ENCODE data around the gene PCDHGB3. TPM values are rescaled to one million over a fixed set of nuclear protein-coding genes. Genes with fewer than 3 reads are reported as not detected.
A peak's percentile ranks its signal among the peaks of the same experiment; 100 is the strongest.

PCDHGB3 gene
- total RNA-seq, 1 experiment from 2014 or later = 4.2 TPM

DNA sequence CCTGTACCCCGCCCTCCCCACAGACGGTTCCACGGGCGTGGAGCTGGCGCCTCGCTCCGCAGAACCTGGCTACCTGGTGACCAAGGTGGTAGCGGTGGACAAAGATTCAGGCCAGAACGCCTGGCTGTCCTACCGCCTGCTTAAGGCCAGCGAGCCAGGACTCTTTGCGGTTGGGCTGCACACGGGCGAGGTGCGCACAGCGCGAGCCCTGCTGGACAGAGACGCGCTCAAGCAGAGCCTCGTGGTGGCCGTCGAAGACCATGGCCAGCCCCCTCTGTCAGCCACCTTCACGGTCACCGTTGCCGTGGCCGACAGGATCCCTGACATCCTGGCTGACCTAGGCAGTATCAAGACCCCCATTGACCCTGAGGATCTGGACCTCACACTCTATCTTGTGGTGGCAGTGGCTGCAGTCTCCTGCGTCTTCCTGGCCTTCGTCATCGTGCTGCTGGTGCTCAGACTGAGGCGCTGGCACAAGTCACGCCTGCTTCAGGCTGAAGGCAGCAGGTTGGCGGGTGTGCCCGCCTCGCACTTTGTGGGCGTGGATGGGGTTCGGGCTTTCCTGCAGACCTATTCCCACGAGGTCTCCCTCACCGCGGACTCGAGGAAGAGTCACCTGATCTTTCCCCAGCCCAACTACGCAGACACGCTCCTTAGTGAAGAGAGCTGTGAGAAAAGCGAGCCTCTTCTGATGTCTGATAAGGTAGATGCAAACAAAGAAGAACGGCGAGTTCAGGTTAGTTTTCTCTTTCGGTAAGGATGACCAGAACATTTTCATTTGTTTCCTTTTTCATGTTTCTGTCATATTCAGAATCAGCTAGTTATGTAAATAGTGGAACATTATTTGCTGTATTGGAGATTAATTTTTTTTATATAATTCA, 3.8 kb upstream of the PCDHGB3 start:
- H3K27ac Mint-ChIP-seq = no peak overlapping the region
- no peak for TF ChIP-seq ZNF317 (CRISPR knock-in tag; IDR thresholded peaks at IDR 0.05; ENCODE audit: borderline replicate concordance, low read depth)
- TF ChIP-seq SMAD4 (CRISPR knock-in tag; IDR thresholded peaks at IDR 0.05) = peak; percentile 30; the same call in 1 of the 2 replicates
- TF ChIP-seq, protein P1, sequence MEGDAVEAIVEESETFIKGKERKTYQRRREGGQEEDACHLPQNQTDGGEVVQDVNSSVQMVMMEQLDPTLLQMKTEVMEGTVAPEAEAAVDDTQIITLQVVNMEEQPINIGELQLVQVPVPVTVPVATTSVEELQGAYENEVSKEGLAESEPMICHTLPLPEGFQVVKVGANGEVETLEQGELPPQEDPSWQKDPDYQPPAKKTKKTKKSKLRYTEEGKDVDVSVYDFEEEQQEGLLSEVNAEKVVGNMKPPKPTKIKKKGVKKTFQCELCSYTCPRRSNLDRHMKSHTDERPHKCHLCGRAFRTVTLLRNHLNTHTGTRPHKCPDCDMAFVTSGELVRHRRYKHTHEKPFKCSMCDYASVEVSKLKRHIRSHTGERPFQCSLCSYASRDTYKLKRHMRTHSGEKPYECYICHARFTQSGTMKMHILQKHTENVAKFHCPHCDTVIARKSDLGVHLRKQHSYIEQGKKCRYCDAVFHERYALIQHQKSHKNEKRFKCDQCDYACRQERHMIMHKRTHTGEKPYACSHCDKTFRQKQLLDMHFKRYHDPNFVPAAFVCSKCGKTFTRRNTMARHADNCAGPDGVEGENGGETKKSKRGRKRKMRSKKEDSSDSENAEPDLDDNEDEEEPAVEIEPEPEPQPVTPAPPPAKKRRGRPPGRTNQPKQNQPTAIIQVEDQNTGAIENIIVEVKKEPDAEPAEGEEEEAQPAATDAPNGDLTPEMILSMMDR (IDR thresholded peaks at IDR 0.05) = no peak
- no peak for TF ChIP-seq FOXP1 (CRISPR knock-in tag; IDR thresholded peaks at IDR 0.05; ENCODE audit: borderline replicate concordance)
- TF ChIP-seq NR3C1 (CRISPR knock-in tag; conservative IDR thresholded peaks at IDR 0.05; ENCODE audit: low read depth) = no peak
- TF ChIP-seq MXD4 (CRISPR knock-in tag; IDR thresholded peaks at IDR 0.05; ENCODE audit: borderline replicate concordance) = no peak
- no peak for TF ChIP-seq ZNF671 (CRISPR knock-in tag; IDR thresholded peaks at IDR 0.05)
- TF ChIP-seq, protein P2, sequence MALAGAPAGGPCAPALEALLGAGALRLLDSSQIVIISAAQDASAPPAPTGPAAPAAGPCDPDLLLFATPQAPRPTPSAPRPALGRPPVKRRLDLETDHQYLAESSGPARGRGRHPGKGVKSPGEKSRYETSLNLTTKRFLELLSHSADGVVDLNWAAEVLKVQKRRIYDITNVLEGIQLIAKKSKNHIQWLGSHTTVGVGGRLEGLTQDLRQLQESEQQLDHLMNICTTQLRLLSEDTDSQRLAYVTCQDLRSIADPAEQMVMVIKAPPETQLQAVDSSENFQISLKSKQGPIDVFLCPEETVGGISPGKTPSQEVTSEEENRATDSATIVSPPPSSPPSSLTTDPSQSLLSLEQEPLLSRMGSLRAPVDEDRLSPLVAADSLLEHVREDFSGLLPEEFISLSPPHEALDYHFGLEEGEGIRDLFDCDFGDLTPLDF (CRISPR knock-in tag; IDR thresholded peaks at IDR 0.05) = no peak
- CTCF ChIA-PET = no interaction called here
- H3K4me3 Mint-ChIP-seq = no peak overlapping the region
- no peak for DNase-seq (ENCODE audit: low spot score)
- peaks cover 14% of the 10 kb centered on the region for H3K27me3 Mint-ChIP-seq (ENCODE audit: low read depth)
- peaks cover 63% of the 10 kb centered on the region for H3K36me3 Mint-ChIP-seq
- H3K4me1 Mint-ChIP-seq = peaks cover 24% of the 10 kb centered on the region
- ATAC-seq = no peak
- peaks cover 57% of the 10 kb centered on the region for H3K9me3 Mint-ChIP-seq
- POLR2A ChIA-PET = no interaction called here

DNA sequence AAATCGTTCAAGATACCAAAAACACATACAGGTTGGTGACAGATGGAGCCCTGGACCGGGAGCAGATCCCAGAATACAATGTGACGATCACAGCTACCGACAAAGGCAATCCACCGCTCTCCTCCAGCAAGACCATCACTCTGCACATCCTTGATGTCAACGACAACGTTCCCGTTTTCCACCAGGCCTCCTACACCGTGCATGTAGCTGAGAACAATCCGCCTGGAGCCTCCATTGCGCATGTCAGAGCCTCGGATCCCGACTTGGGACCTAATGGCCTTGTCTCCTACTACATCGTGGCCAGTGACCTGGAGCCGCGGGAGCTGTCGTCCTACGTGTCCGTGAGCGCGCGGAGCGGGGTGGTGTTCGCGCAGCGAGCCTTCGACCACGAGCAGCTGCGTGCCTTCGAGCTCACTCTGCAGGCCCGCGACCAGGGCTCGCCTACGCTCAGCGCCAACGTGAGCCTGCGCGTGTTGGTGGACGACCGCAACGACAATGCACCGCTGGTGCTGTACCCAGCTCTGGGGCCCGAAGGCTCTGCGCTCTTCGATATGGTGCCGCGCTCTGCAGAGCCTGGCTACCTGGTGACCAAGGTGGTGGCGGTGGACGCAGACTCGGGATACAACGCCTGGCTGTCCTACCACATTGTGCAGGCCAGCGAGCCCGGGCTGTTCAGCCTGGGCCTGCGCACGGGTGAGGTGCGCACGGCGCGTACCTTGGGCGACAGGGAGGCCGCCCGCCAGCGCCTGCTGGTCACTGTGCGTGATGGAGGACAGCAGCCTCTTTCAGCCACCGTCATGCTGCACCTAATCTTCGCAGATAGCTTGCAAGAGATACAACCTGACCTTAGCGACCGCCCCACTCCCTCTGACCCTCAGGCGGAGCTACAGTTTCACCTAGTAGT, 1.8 kb downstream of the PCDHGB3 start:
- H3K4me1 Mint-ChIP-seq = peaks cover 5% of the 10 kb centered on the region
- H3K36me3 Mint-ChIP-seq = peaks cover 56% of the 10 kb centered on the region
- ChIA-PET CTCF (interaction anchor here (1.0 to 3.5 kb wide), 10 partner anchors 16 to 192 kb away, joined by 3 to 37 read pairs (median 8); partner anchors contain the start of genes PCDHB14, PCDHB16, PCDHGA10 and PCDHGA2), POLR2A (no interaction called here)
- DNase-seq (ENCODE audit: low spot score) (no peak), ATAC-seq (no peak)
- no peak overlapping the region for H3K27ac Mint-ChIP-seq
- no peak overlapping the region for H3K4me3 Mint-ChIP-seq
- H3K9me3 Mint-ChIP-seq = peaks cover 55% of the 10 kb centered on the region
- H3K27me3 Mint-ChIP-seq (ENCODE audit: low read depth) = peaks cover 9% of the 10 kb centered on the region
- TF ChIP-seq, protein P3, sequence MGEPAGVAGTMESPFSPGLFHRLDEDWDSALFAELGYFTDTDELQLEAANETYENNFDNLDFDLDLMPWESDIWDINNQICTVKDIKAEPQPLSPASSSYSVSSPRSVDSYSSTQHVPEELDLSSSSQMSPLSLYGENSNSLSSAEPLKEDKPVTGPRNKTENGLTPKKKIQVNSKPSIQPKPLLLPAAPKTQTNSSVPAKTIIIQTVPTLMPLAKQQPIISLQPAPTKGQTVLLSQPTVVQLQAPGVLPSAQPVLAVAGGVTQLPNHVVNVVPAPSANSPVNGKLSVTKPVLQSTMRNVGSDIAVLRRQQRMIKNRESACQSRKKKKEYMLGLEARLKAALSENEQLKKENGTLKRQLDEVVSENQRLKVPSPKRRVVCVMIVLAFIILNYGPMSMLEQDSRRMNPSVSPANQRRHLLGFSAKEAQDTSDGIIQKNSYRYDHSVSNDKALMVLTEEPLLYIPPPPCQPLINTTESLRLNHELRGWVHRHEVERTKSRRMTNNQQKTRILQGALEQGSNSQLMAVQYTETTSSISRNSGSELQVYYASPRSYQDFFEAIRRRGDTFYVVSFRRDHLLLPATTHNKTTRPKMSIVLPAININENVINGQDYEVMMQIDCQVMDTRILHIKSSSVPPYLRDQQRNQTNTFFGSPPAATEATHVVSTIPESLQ (CRISPR knock-in tag; IDR thresholded peaks at IDR 0.05) = no peak
- no peak for TF ChIP-seq ZNF317 (CRISPR knock-in tag; IDR thresholded peaks at IDR 0.05; ENCODE audit: borderline replicate concordance, low read depth)
- TF ChIP-seq SMAD3 (CRISPR knock-in tag; IDR thresholded peaks at IDR 0.05; ENCODE audit: borderline replicate concordance) = no peak
- no peak for TF ChIP-seq FOXP1 (CRISPR knock-in tag; IDR thresholded peaks at IDR 0.05; ENCODE audit: borderline replicate concordance)
- no peak for TF ChIP-seq TEAD1 (CRISPR knock-in tag; IDR thresholded peaks at IDR 0.05)
- TF ChIP-seq ZNF396 (CRISPR knock-in tag; IDR thresholded peaks at IDR 0.05; ENCODE audit: borderline replicate concordance) = no peak
- TF ChIP-seq CBFB (CRISPR knock-in tag; IDR thresholded peaks at IDR 0.05; ENCODE audit: low read depth) = no peak
- TF ChIP-seq, protein P4, sequence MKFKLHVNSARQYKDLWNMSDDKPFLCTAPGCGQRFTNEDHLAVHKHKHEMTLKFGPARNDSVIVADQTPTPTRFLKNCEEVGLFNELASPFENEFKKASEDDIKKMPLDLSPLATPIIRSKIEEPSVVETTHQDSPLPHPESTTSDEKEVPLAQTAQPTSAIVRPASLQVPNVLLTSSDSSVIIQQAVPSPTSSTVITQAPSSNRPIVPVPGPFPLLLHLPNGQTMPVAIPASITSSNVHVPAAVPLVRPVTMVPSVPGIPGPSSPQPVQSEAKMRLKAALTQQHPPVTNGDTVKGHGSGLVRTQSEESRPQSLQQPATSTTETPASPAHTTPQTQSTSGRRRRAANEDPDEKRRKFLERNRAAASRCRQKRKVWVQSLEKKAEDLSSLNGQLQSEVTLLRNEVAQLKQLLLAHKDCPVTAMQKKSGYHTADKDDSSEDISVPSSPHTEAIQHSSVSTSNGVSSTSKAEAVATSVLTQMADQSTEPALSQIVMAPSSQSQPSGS (CRISPR knock-in tag; IDR thresholded peaks at IDR 0.05; ENCODE audit: borderline replicate concordance, low read depth) = no peak
- TF ChIP-seq, protein P5, sequence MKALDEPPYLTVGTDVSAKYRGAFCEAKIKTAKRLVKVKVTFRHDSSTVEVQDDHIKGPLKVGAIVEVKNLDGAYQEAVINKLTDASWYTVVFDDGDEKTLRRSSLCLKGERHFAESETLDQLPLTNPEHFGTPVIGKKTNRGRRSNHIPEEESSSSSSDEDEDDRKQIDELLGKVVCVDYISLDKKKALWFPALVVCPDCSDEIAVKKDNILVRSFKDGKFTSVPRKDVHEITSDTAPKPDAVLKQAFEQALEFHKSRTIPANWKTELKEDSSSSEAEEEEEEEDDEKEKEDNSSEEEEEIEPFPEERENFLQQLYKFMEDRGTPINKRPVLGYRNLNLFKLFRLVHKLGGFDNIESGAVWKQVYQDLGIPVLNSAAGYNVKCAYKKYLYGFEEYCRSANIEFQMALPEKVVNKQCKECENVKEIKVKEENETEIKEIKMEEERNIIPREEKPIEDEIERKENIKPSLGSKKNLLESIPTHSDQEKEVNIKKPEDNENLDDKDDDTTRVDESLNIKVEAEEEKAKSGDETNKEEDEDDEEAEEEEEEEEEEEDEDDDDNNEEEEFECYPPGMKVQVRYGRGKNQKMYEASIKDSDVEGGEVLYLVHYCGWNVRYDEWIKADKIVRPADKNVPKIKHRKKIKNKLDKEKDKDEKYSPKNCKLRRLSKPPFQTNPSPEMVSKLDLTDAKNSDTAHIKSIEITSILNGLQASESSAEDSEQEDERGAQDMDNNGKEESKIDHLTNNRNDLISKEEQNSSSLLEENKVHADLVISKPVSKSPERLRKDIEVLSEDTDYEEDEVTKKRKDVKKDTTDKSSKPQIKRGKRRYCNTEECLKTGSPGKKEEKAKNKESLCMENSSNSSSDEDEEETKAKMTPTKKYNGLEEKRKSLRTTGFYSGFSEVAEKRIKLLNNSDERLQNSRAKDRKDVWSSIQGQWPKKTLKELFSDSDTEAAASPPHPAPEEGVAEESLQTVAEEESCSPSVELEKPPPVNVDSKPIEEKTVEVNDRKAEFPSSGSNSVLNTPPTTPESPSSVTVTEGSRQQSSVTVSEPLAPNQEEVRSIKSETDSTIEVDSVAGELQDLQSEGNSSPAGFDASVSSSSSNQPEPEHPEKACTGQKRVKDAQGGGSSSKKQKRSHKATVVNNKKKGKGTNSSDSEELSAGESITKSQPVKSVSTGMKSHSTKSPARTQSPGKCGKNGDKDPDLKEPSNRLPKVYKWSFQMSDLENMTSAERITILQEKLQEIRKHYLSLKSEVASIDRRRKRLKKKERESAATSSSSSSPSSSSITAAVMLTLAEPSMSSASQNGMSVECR (CRISPR knock-in tag; IDR thresholded peaks at IDR 0.05; ENCODE audit: borderline replicate concordance) = no peak
- TF ChIP-seq ZNF423 (CRISPR knock-in tag; IDR thresholded peaks at IDR 0.05) = no peak
- TF ChIP-seq, protein P6, sequence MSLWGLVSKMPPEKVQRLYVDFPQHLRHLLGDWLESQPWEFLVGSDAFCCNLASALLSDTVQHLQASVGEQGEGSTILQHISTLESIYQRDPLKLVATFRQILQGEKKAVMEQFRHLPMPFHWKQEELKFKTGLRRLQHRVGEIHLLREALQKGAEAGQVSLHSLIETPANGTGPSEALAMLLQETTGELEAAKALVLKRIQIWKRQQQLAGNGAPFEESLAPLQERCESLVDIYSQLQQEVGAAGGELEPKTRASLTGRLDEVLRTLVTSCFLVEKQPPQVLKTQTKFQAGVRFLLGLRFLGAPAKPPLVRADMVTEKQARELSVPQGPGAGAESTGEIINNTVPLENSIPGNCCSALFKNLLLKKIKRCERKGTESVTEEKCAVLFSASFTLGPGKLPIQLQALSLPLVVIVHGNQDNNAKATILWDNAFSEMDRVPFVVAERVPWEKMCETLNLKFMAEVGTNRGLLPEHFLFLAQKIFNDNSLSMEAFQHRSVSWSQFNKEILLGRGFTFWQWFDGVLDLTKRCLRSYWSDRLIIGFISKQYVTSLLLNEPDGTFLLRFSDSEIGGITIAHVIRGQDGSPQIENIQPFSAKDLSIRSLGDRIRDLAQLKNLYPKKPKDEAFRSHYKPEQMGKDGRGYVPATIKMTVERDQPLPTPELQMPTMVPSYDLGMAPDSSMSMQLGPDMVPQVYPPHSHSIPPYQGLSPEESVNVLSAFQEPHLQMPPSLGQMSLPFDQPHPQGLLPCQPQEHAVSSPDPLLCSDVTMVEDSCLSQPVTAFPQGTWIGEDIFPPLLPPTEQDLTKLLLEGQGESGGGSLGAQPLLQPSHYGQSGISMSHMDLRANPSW (CRISPR knock-in tag; conservative IDR thresholded peaks at IDR 0.05; ENCODE audit: low read depth) = no peak

Measured in WTC11 (cell line).